ENCODE results near the gene BACH2. TPM values are rescaled to one million over a fixed set of nuclear protein-coding genes. Genes with fewer than 3 reads are reported as not detected.

BACH2 gene
- total and polyA plus RNA-seq, 2 experiments from 2014 or later, result 1.6 to 5.7 TPM

DNA sequence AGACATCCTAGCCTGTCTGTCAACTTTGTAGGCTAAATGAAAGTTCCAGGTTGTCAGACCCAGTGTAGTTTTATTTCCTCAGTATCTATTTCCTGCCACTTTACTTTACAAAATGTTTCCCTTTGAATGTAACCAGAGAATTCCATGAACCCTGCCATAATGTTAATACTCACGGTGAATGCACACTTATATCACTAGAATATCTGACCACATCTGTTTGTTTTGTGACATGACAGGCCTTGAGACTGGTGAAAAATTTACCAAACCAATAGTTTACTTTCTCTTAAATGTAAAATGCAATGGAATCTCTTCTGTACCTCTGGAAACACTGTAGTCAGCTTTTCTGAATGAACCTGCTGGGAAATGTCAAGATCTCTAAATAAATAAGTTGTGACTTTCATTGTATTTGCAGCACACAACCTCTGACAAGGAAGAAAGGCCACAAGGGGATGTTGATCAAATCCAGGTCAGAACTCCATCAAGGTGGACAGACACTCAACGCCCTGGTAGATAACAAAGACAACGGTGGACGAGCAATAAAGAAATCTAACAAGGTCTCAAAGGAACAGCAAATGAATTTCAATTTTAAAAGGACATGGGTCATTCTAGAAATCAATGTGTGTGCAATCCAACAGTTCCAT, 59.2 kb downstream of the BACH2 start:
- DNase-seq (ENCODE audit: low spot score) (no peak), ATAC-seq (no peak)
- Histone ChIP-seq H3K4me1 (ENCODE audit: insufficient read depth) (no peaks in the 10 kb centered on the region), H3K79me2 (replicated peaks; ENCODE audit: insufficient read depth) (no peaks in the 10 kb centered on the region), H3K9me2 (ENCODE audit: insufficient read depth) (no peaks in the 10 kb centered on the region), H3F3A (replicated peaks; ENCODE audit: low read depth) (no peaks in the 10 kb centered on the region), H3K27me3 (ENCODE audit: insufficient read depth) (no peaks in the 10 kb centered on the region), H3K4me3 (no peak overlapping the region), H3K27ac (ENCODE audit: low read depth) (no peak overlapping the region), H2AFZ (no peak overlapping the region), H3K4me2 (no peak overlapping the region), H3K36me3 (ENCODE audit: insufficient read depth) (no peaks in the 10 kb centered on the region), H4K20me1 (replicated peaks; ENCODE audit: insufficient read depth) (no peaks in the 10 kb centered on the region)
- Mint-ChIP-seq H3K9me3 (no peaks in the 10 kb centered on the region), H3K27ac (no peak overlapping the region), H3K27me3 (ENCODE audit: insufficient read depth, low read depth, poor library complexity) (no peaks in the 10 kb centered on the region), H3K4me1 (0 out of 3 replicates have a peak, but pooled peaks cover 3% of the 10 kb centered on the region), H3K4me3 (no peak overlapping the region), H3K36me3 (ENCODE audit: low read depth) (no peaks in the 10 kb centered on the region)
- TF ChIP-seq CREB1 (CRISPR knock-in tag; IDR thresholded peaks at IDR 0.05; ENCODE audit: low read depth), result no peak
- TF ChIP-seq EZH2 (IDR thresholded peaks at IDR 0.05; ENCODE audit: low read depth, unreplicated experiment), result no peak

- ATAC-seq (no peak), DNase-seq (ENCODE audit: low spot score) (no peak)
- H3K27me3 ChIP-seq (ENCODE audit: insufficient read depth), result no peaks in the 10 kb centered on the region
- no peak overlapping the region for H3K4me2 ChIP-seq
- no peak overlapping the region for H3K27ac Mint-ChIP-seq
- no peaks in the 10 kb centered on the region; the same call in 1 of the 2 replicates for H3K79me2 ChIP-seq (replicated peaks; ENCODE audit: insufficient read depth)
- no peak overlapping the region for H2AFZ ChIP-seq
- H3K36me3 Mint-ChIP-seq (ENCODE audit: low read depth), result no peaks in the 10 kb centered on the region
- peaks cover 7% of the 10 kb centered on the region; the same call in 1 of the 2 replicates for H3K4me1 ChIP-seq (ENCODE audit: insufficient read depth)
- no peaks in the 10 kb centered on the region for H3K36me3 ChIP-seq (ENCODE audit: insufficient read depth)
- H3K4me1 Mint-ChIP-seq, result peaks cover 5% of the 10 kb centered on the region
- H3K9me3 Mint-ChIP-seq, result no peaks in the 10 kb centered on the region
- no peaks in the 10 kb centered on the region for H3F3A ChIP-seq (replicated peaks; ENCODE audit: low read depth)
- H4K20me1 ChIP-seq (replicated peaks; ENCODE audit: insufficient read depth), result no peaks in the 10 kb centered on the region; the same call in 1 of the 2 replicates
- H3K27ac ChIP-seq (ENCODE audit: low read depth), result no peak overlapping the region
- H3K9me2 ChIP-seq (ENCODE audit: insufficient read depth), result no peaks in the 10 kb centered on the region
- H3K27me3 Mint-ChIP-seq (ENCODE audit: insufficient read depth, low read depth, poor library complexity), result no peaks in the 10 kb centered on the region
- H3K4me3 Mint-ChIP-seq, result no peak overlapping the region
- H3K4me3 ChIP-seq, result no peak overlapping the region
- TF ChIP-seq EZH2phosphoT487 (IDR thresholded peaks at IDR 0.05; ENCODE audit: unreplicated experiment), result no peak
- TF ChIP-seq REST (IDR thresholded peaks at IDR 0.05; ENCODE audit: unreplicated experiment), result no peak
- TF ChIP-seq, protein P1, sequence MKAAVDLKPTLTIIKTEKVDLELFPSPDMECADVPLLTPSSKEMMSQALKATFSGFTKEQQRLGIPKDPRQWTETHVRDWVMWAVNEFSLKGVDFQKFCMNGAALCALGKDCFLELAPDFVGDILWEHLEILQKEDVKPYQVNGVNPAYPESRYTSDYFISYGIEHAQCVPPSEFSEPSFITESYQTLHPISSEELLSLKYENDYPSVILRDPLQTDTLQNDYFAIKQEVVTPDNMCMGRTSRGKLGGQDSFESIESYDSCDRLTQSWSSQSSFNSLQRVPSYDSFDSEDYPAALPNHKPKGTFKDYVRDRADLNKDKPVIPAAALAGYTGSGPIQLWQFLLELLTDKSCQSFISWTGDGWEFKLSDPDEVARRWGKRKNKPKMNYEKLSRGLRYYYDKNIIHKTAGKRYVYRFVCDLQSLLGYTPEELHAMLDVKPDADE (IDR thresholded peaks at IDR 0.05), result no peak
- TF ChIP-seq CTCF (conservative IDR thresholded peaks at IDR 0.05; ENCODE audit: low read depth in 2 of 2), result no peak
- TF ChIP-seq, protein P2, sequence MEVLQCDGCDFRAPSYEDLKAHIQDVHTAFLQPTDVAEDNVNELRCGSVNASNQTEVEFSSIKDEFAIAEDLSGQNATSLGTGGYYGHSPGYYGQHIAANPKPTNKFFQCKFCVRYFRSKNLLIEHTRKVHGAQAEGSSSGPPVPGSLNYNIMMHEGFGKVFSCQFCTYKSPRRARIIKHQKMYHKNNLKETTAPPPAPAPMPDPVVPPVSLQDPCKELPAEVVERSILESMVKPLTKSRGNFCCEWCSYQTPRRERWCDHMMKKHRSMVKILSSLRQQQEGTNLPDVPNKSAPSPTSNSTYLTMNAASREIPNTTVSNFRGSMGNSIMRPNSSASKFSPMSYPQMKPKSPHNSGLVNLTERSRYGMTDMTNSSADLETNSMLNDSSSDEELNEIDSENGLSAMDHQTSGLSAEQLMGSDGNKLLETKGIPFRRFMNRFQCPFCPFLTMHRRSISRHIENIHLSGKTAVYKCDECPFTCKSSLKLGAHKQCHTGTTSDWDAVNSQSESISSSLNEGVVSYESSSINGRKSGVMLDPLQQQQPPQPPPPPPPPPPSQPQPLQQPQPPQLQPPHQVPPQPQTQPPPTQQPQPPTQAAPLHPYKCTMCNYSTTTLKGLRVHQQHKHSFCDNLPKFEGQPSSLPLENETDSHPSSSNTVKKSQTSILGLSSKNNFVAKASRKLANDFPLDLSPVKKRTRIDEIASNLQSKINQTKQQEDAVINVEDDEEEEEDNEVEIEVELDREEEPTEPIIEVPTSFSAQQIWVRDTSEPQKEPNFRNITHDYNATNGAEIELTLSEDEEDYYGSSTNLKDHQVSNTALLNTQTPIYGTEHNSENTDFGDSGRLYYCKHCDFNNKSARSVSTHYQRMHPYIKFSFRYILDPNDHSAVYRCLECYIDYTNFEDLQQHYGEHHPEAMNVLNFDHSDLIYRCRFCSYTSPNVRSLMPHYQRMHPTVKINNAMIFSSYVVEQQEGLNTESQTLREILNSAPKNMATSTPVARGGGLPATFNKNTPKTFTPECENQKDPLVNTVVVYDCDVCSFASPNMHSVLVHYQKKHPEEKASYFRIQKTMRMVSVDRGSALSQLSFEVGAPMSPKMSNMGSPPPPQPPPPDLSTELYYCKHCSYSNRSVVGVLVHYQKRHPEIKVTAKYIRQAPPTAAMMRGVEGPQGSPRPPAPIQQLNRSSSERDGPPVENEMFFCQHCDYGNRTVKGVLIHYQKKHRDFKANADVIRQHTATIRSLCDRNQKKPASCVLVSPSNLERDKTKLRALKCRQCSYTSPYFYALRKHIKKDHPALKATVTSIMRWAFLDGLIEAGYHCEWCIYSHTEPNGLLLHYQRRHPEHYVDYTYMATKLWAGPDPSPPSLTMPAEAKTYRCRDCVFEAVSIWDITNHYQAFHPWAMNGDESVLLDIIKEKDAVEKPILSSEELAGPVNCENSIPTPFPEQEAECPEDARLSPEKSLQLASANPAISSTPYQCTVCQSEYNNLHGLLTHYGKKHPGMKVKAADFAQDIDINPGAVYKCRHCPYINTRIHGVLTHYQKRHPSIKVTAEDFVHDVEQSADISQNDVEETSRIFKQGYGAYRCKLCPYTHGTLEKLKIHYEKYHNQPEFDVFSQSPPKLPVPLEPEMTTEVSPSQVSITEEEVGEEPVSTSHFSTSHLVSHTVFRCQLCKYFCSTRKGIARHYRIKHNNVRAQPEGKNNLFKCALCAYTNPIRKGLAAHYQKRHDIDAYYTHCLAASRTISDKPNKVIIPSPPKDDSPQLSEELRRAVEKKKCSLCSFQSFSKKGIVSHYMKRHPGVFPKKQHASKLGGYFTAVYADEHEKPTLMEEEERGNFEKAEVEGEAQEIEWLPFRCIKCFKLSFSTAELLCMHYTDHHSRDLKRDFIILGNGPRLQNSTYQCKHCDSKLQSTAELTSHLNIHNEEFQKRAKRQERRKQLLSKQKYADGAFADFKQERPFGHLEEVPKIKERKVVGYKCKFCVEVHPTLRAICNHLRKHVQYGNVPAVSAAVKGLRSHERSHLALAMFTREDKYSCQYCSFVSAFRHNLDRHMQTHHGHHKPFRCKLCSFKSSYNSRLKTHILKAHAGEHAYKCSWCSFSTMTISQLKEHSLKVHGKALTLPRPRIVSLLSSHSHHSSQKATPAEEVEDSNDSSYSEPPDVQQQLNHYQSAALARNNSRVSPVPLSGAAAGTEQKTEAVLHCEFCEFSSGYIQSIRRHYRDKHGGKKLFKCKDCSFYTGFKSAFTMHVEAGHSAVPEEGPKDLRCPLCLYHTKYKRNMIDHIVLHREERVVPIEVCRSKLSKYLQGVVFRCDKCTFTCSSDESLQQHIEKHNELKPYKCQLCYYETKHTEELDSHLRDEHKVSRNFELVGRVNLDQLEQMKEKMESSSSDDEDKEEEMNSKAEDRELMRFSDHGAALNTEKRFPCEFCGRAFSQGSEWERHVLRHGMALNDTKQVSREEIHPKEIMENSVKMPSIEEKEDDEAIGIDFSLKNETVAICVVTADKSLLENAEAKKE (CRISPR knock-in tag; IDR thresholded peaks at IDR 0.05), result no peak
- TF ChIP-seq POLR2AphosphoS5 (IDR thresholded peaks at IDR 0.05; ENCODE audit: low read depth), result no peak
These were observed 62.6 kb downstream of the BACH2 start for GRCh38 chr6:90233994-90234393.

Measured in GM23338 (cell line).